Measurements from ENCODE around the gene MC4R.
A peak's percentile ranks its signal among the peaks of the same experiment; 100 is the strongest.
"Not testable (repeated sequence)": the region's sequence is repeated elsewhere in the genome, so short reads cannot be mapped to it uniquely, and the experiment has no call there.

The MC4R gene

DNA sequence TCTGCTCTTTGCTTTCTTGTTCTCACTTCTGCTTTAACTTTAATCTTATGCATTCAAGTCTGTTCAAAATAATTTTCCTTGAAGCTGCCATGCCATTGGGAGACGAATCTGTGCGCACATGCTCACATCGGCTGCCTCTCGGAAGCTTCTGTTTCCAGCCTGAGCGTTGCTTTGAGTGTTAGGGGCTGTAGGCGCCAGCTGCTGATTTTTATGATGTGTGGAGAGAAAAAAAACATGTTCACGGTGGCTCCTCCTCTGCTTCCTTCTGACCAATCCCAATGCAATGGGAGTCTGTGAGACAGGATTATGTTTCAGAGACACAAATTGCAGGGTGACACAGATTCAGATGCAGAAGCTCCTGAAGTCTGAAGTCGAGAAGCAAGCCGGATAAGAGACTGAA, at the start of gene MC4R:
MC4R (minus strand) TSS at position 180 of the 400 bp plus-strand sequence. CDS start 426 bp downstream, outside the sequence.
- H3K4me3 ChIP-seq (ENCODE audit: low read length) = peak within 1 kb of the TSS; percentile 50
- TF ChIP-seq, protein P1, sequence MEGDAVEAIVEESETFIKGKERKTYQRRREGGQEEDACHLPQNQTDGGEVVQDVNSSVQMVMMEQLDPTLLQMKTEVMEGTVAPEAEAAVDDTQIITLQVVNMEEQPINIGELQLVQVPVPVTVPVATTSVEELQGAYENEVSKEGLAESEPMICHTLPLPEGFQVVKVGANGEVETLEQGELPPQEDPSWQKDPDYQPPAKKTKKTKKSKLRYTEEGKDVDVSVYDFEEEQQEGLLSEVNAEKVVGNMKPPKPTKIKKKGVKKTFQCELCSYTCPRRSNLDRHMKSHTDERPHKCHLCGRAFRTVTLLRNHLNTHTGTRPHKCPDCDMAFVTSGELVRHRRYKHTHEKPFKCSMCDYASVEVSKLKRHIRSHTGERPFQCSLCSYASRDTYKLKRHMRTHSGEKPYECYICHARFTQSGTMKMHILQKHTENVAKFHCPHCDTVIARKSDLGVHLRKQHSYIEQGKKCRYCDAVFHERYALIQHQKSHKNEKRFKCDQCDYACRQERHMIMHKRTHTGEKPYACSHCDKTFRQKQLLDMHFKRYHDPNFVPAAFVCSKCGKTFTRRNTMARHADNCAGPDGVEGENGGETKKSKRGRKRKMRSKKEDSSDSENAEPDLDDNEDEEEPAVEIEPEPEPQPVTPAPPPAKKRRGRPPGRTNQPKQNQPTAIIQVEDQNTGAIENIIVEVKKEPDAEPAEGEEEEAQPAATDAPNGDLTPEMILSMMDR (conservative IDR thresholded peaks at IDR 0.05; ENCODE audit: low read length) = no peak
- DNase-seq (ENCODE audit: low read depth) = peak; percentile 87

DNA sequence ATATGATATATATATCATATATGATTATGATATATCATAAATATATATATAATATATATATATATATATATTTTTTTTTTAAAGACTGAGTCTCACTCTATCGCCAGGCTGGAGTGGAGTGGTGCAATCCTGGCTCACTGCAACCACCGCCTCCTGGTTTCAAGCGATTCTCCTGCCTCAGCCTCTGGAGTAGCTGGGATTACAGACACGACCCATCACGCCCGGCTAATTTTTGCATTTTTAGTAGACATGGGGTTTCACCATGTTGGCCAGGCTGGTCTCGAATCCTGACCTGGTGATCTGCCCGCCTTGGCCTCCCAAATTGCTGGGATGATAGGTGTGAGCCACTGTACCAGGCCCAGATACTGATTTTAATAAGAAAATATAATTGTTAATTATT, 49.7 kb upstream of the MC4R start:
- not testable (repeated sequence) for DNase-seq (ENCODE audit: low read depth); H3K4me3 ChIP-seq (ENCODE audit: low read length)

DNA sequence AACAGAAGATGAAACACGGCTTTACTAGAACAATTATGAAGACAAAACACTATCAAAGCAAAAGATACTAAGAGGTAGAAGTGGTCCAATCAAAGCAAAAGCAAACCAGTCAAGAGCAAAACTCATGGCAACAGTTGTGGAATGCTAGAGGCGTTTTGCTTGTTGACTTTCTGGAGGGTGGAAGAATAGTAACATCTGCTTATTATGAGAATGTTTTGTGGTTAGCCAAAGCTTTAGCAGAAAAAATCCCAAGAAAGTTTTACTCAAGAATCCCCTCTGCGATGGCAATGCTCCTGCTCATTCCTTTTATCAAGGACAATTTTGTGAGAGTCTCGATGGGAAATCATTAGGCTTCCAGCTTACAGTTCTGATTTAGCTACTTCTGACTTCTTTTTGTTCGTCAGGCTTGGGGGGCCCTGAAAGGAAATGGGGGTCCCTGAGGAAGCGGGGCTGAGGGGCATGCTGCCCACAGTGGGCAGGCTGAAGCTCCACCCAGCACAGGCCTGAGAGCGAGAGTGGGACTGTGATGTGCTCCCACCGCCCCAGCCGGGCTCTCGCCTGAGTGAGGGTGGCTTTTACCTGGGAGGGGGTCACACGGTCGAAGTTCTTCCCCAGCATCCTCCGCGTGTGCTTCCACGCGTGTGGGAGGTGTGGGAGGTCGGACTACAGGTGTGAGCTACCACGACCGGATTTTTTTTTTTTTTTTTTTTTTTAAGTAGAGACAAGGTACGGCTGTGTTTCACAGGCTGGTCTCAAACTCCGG, 49.0 kb upstream of the MC4R start:
- TF ChIP-seq, protein P1 (conservative IDR thresholded peaks at IDR 0.05; ENCODE audit: low read length) = no peak
- no peak overlapping the region; the same call in 1 of the 2 replicates for H3K4me3 ChIP-seq (ENCODE audit: low read length)
- DNase-seq (ENCODE audit: low read depth) = peak; percentile 83

DNA sequence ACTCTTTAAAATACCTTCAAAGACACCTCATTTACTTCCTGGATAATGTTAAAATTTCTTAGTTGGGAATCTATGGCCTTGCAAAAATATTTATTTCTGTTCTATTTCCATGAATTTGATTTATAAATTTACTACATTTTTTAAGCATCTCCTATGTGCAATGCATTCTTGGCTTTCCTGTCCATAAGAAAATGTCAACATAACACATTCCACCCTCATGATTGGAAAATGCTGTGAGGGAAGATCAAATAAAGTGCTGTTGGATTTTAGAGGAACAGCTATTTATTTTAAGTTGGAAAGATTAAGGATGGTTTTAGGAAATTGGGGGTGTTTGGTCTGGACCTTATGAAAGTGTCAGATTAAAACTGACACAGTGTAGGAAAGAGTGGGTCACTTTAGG, 45.4 kb upstream of the MC4R start:
- H3K4me3 ChIP-seq (ENCODE audit: low read length) = no peak overlapping the region
- DNase-seq (ENCODE audit: low read depth) = peak; percentile 73
- TF ChIP-seq, protein P1 (conservative IDR thresholded peaks at IDR 0.05; ENCODE audit: low read length) = no peak

DNA sequence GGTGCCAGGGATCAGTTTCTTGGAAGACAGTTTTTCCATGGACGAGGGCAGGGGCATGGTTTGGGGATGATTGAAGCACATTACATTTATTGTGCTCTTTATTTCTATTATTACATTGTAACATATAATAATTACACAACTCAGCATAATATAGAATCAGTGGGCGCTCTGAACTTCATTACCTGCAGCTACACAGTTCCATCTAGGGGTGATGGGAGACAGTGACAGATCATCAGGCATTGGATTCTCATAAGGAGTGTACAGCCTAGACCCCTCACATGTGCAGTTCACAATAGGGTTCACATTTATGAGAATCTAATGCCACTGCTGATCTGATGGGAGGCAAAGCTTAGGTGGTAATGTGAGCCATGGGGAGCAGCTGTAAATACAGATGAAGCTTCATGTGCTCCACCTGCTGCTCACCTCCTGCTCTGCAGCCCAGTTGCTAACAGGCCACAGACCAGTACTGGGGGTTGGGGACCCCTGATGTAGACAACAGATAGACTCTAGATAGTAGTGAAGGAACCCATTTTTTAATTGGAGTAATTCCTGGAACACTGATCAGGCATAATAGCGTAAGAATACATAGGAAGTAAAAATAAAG, 41.5 kb upstream of the MC4R start:
- TF ChIP-seq, protein P1 (conservative IDR thresholded peaks at IDR 0.05; ENCODE audit: low read length) = peak; percentile 54
- DNase-seq (ENCODE audit: low read depth) = peak; percentile 27
- H3K4me3 ChIP-seq (ENCODE audit: low read length) = no peak overlapping the region

DNA sequence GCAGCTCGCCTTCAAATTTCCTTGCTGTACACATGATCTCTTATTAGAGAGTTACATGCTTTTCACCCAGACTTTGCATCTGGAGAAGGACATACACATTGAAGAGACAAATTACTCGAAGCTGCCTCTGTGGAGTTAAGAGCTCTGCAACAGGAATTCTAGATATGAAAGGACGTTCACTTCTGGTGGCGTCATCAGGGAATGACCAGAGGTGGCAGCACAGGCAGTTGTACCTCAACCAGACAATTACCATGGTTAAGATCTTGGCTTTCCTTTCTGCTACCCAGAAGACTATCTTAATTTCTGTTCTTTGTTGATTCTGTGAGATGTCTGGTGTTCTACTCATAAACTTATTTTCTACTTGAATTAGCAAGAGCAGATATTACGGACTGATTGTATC, 39.1 kb upstream of the MC4R start:
- TF ChIP-seq, protein P1 (conservative IDR thresholded peaks at IDR 0.05; ENCODE audit: low read length) = 0 out of 2 replicates have a peak, but pooled peaks have one; percentile 1
- no peak overlapping the region for H3K4me3 ChIP-seq (ENCODE audit: low read length)
- no peak for DNase-seq (ENCODE audit: low read depth)

GRCh38 chr18:60406721-60407120, 34.1 kb upstream of the MC4R start:
- TF ChIP-seq, protein P1 (conservative IDR thresholded peaks at IDR 0.05; ENCODE audit: low read length) = no peak
- DNase-seq (ENCODE audit: low read depth) = no peak

More at GRCh38 chr18:60406721-60407120, 34.1 kb upstream of the MC4R start:
- H3K4me3 ChIP-seq (ENCODE audit: low read length) = no peak overlapping the region
